Loucy (cell line): ENCODE data around the gene KRT1.
A peak's percentile ranks its signal among the peaks of the same experiment; 100 is the strongest.

Experiments used
- H2AFZ ChIP-seq: fragments of 200-600 bp; sonication (generic); 2 replicates; pipeline ENCODE4 v1.6.0; 2016; ENCODE audit warnings: antibody characterized with exemption, mild to moderate bottlenecking, low read length, moderate library complexity
- H3F3A ChIP-seq: fragments of 200-600 bp; 2 replicates; pipeline ENCODE4 v1.6.0; 2016; ENCODE audit warnings: antibody characterized with exemption, low read depth, mild to moderate bottlenecking
- H3K27me3 ChIP-seq: fragments of 200-600 bp; sonication (generic); 2 replicates; pipeline ENCODE4 v1.6.1; 2014; ENCODE audit warnings: low read length, mild to moderate bottlenecking; ENCODE audit not compliant: insufficient read depth, poor library complexity, severe bottlenecking
- H3K36me3 ChIP-seq: fragments of 200-600 bp; sonication (generic); 2 replicates; pipeline ENCODE4 v1.6.1; 2016; ENCODE audit warnings: low read length; ENCODE audit not compliant: insufficient read depth
- H3K4me1 ChIP-seq: fragments of 200-600 bp; sonication (generic); 2 replicates; pipeline ENCODE4 v1.5.1; 2014; ENCODE audit warnings: low read length, mild to moderate bottlenecking; ENCODE audit not compliant: insufficient read depth, poor library complexity, severe bottlenecking
- H3K4me2 ChIP-seq: fragments of 200-600 bp; sonication (generic); 2 replicates; pipeline ENCODE4 v1.6.0; 2014; ENCODE audit warnings: antibody characterized with exemption, low read length, low read depth, mild to moderate bottlenecking; ENCODE audit not compliant: poor library complexity, severe bottlenecking
- H3K4me3 ChIP-seq: fragments of 200-600 bp; sonication (generic); 2 replicates; pipeline ENCODE4 v1.5.1; 2014; ENCODE audit warnings: low read length, mild to moderate bottlenecking, mixed read lengths; ENCODE audit not compliant: poor library complexity, severe bottlenecking
- H3K79me2 ChIP-seq: fragments of 200-600 bp; sonication (generic); 2 replicates; pipeline ENCODE4 v1.6.1; 2014; ENCODE audit warnings: low read length; ENCODE audit not compliant: insufficient read depth
- H3K9ac ChIP-seq: fragments of 200-600 bp; sonication (generic); 2 replicates; pipeline ENCODE4 v1.6.0; 2014; ENCODE audit warnings: mild to moderate bottlenecking, low read depth, low read length, moderate library complexity; ENCODE audit not compliant: poor library complexity, severe bottlenecking
- H3K9me2 ChIP-seq: fragments of 200-600 bp; sonication (generic); replicated peaks from 2 replicates; pipeline ENCODE4 v1.6.1; 2016; ENCODE audit warnings: low read depth, low read length, mixed read lengths
- H3K9me3 ChIP-seq: fragments of 200-600 bp; sonication (generic); 2 replicates; pipeline ENCODE4 v1.6.1; 2014; ENCODE audit warnings: mild to moderate bottlenecking, antibody characterized with exemption, low read length, low read depth; ENCODE audit not compliant: insufficient read depth
- H4K20me1 ChIP-seq: fragments of 200-600 bp; sonication (generic); 2 replicates; pipeline ENCODE4 v1.6.0; 2014; ENCODE audit warnings: antibody characterized with exemption, low read length, mild to moderate bottlenecking; ENCODE audit not compliant: insufficient read depth, poor library complexity, severe bottlenecking
- EZH2phosphoT487 ChIP-seq: fragments of 200-600 bp; IDR thresholded peaks from 2 replicates; pipeline ENCODE4 v1.6.1; 2018; ENCODE audit warnings: antibody characterized with exemption, mild to moderate bottlenecking, moderate library complexity, borderline replicate concordance
- TF ChIP-seq, protein P1 (sequence below): fragments of 200-600 bp; sonication (generic); conservative IDR thresholded peaks from 2 replicates; pipeline ENCODE4 v1.5.1; 2014; ENCODE audit warnings: mild to moderate bottlenecking, antibody characterized with exemption, low read length

The KRT1 gene

DNA sequence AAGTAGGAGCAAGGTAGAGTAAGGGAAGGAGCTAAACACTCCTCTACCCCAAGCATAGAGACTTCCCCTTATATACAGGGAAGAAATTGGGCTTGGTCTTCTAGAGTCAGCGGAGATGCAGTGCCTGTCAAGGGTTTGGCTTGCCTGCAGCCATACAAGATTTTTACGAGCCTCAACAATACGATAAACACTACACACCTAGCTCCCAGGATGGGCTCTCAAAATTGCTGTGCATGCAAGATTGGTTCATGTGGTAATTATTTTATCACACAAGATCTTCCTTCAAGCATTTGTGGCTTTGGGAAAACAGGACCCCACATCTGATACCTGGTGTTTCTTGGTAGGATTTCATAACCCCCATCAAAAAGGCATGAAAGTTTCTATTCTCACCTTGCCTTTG, at the start of gene KRT1:
TSS of gene KRT1 (minus strand) at position 45 of the 400 bp plus-strand sequence. CDS start 59 bp downstream, outside the sequence.
- H3K9ac ChIP-seq: no peak within 1 kb of the TSS
- H3K4me3 ChIP-seq: no peak within 1 kb of the TSS
- H3F3A ChIP-seq: no peaks in the 10 kb centered on the region
- TF ChIP-seq, protein P1, sequence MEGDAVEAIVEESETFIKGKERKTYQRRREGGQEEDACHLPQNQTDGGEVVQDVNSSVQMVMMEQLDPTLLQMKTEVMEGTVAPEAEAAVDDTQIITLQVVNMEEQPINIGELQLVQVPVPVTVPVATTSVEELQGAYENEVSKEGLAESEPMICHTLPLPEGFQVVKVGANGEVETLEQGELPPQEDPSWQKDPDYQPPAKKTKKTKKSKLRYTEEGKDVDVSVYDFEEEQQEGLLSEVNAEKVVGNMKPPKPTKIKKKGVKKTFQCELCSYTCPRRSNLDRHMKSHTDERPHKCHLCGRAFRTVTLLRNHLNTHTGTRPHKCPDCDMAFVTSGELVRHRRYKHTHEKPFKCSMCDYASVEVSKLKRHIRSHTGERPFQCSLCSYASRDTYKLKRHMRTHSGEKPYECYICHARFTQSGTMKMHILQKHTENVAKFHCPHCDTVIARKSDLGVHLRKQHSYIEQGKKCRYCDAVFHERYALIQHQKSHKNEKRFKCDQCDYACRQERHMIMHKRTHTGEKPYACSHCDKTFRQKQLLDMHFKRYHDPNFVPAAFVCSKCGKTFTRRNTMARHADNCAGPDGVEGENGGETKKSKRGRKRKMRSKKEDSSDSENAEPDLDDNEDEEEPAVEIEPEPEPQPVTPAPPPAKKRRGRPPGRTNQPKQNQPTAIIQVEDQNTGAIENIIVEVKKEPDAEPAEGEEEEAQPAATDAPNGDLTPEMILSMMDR: no peak
- TF ChIP-seq EZH2phosphoT487: no peak
- no peaks in the 10 kb centered on the region for H3K9me2 ChIP-seq
- H3K36me3 ChIP-seq: no peaks in the 10 kb centered on the region
- no peaks in the 10 kb centered on the region for H3K79me2 ChIP-seq
- H3K27me3 ChIP-seq: no peaks in the 10 kb centered on the region
- H4K20me1 ChIP-seq: no peaks in the 10 kb centered on the region
- H2AFZ ChIP-seq: 0 out of 2 replicates have a peak within 1 kb of the TSS, but pooled peaks have one; percentile 16
- no peaks in the 10 kb centered on the region for H3K9me3 ChIP-seq
- H3K4me2 ChIP-seq: peak within 1 kb of the TSS; percentile 44
- H3K4me1 ChIP-seq: peaks cover 41% of the 10 kb centered on the region

DNA sequence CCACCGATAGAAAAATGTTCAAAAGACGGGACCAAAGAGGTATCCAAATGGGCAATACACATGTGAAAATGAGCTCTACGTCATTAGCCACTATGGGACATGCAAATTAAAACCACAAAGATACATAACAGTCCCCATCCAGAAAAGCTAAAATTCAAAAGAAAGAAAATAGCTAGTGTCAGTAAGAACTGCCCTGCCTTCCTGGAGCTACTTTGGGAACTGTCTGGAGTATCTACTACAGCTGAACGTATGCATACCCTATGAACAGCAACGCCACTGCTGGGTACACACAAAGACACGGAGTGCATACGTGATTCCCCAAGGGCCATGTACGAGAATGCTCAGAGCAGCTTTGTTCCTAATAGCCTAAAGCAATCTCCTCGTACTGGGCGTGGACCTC, 48.9 kb upstream of the KRT1 start:
- Histone ChIP-seq H3K4me3 (no peak overlapping the region), H3K4me1 (no peaks in the 10 kb centered on the region), H3K9me3 (no peaks in the 10 kb centered on the region), H3F3A (no peaks in the 10 kb centered on the region), H2AFZ (no peak overlapping the region), H3K9me2 (no peaks in the 10 kb centered on the region), H3K27me3 (no peaks in the 10 kb centered on the region), H4K20me1 (no peaks in the 10 kb centered on the region), H3K79me2 (no peaks in the 10 kb centered on the region), H3K36me3 (no peaks in the 10 kb centered on the region), H3K9ac (no peak overlapping the region), H3K4me2 (no peak overlapping the region)
- TF ChIP-seq, protein P1: no peak
- no peak for TF ChIP-seq EZH2phosphoT487

DNA sequence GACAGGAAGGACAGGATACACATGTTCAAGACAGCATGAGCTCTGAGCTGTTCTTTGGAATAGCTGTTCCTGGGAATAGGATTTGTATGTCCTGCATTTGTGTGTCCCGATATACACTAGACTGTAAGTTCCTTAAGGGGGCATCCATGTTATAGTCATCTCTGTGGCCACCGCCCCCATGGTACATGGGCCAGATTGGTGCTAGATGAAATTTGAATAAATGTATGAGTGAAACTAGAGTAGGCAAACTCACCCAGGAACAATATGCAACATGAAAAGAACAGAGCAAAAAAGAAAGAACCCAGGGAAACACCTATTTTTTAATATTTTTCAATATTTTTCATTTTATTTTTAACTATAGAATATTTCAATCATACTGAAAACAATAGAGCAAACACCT, 48.2 kb upstream of the KRT1 start:
- no peaks in the 10 kb centered on the region for H3F3A ChIP-seq
- H2AFZ ChIP-seq: no peak overlapping the region
- H3K79me2 ChIP-seq: no peaks in the 10 kb centered on the region
- no peaks in the 10 kb centered on the region for H3K9me2 ChIP-seq
- H3K9me3 ChIP-seq: no peaks in the 10 kb centered on the region
- H3K27me3 ChIP-seq: no peaks in the 10 kb centered on the region
- H3K4me1 ChIP-seq: no peaks in the 10 kb centered on the region
- TF ChIP-seq, protein P1: no peak
- H3K9ac ChIP-seq: no peak overlapping the region
- H3K4me2 ChIP-seq: no peak overlapping the region
- H3K4me3 ChIP-seq: no peak overlapping the region
- H3K36me3 ChIP-seq: no peaks in the 10 kb centered on the region
- H4K20me1 ChIP-seq: no peaks in the 10 kb centered on the region
